Right atrium auricular region (tissue), 2 donors: ENCODE measurements around the gene HOGA1. TPM values are rescaled to one million over a fixed set of nuclear protein-coding genes. Genes with fewer than 3 reads are reported as not detected.

Source experiments
- DNase-seq: peaks from one replicate; pipeline ENCODE4 v3.0.0-alpha.2; 2019; ENCODE audit warnings: low spot score
- H3K27ac ChIP-seq, 2 donors: fragments of 200-600 bp; sonication (generic); 1 replicate in 1 of 2; 2 replicates in 1 of 2; pipeline ENCODE4 v1.5.1; 2016 to 2019
- H3K27me3 ChIP-seq, 2 donors: fragments of 200-600 bp; sonication (generic); one replicate each; pipeline versions ENCODE4 v1.5.1 to v1.6.0; 2017 to 2019
- H3K36me3 ChIP-seq: fragments of 200-600 bp; sonication (generic); one replicate; pipeline ENCODE4 v1.5.1; 2016
- H3K4me1 ChIP-seq, 2 donors: fragments of 200-600 bp; sonication (generic); one replicate each; pipeline versions ENCODE4 v1.5.1 to v1.6.0; 2017 to 2019
- H3K4me3 ChIP-seq, 2 donors: fragments of 200-600 bp; sonication (generic); 1 replicate in 1 of 2; 2 replicates in 1 of 2; pipeline ENCODE4 v1.5.1; 2017 to 2019; ENCODE audit warnings: mild to moderate bottlenecking in 1 of 2, moderate library complexity in 1 of 2
- H3K9me3 ChIP-seq, 2 donors: fragments of 200-600 bp; sonication (generic); one replicate each; pipeline ENCODE4 v1.5.1; 2019
- total RNA-seq, 2 donors: library from RNA; depleted of rRNA; stranded (reverse); fragments of >200 nt; gene quantifications; one replicate each; pipeline ENCODE4 v1.1.0, GENCODE V29; 2016
- TF ChIP-seq, protein P1 (sequence below), 2 donors: fragments of 200-600 bp; sonication (generic); IDR thresholded peaks; one replicate each; pipeline ENCODE4 v1.5.1; 2019; ENCODE audit warnings: antibody characterized with exemption in 2 of 2

The HOGA1 gene
- total RNA-seq, 2 donors from 2014 or later = 17.6 to 25.6 TPM

DNA sequence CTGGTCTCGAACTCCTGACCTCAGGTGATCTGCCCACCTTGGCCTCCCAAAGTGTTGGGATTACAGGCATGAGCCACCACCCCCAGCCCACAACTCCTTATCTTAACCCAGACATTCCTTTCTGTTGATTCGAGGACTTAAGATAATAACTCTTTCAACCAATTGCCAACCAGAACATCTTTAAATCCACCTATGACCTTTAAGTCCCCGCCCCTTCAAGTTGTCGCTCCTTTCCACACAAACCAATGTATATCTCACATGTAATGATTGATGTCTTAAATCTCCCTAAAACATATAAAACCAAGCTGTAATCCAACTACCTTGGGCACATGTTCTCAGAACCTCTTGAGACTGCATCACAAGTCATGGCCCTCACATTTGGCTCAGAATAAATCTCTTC is 19.4 kb upstream of the HOGA1 start:
- Histone ChIP-seq H3K36me3 (peaks cover 19% of the 10 kb centered on the region), H3K4me1 (no peaks in the 10 kb centered on the region), H3K9me3 (no peaks in the 10 kb centered on the region), H3K4me3 (no peak overlapping the region), H3K27me3 (no peaks in the 10 kb centered on the region), H3K27ac (no peak overlapping the region)
- TF ChIP-seq, protein P1, sequence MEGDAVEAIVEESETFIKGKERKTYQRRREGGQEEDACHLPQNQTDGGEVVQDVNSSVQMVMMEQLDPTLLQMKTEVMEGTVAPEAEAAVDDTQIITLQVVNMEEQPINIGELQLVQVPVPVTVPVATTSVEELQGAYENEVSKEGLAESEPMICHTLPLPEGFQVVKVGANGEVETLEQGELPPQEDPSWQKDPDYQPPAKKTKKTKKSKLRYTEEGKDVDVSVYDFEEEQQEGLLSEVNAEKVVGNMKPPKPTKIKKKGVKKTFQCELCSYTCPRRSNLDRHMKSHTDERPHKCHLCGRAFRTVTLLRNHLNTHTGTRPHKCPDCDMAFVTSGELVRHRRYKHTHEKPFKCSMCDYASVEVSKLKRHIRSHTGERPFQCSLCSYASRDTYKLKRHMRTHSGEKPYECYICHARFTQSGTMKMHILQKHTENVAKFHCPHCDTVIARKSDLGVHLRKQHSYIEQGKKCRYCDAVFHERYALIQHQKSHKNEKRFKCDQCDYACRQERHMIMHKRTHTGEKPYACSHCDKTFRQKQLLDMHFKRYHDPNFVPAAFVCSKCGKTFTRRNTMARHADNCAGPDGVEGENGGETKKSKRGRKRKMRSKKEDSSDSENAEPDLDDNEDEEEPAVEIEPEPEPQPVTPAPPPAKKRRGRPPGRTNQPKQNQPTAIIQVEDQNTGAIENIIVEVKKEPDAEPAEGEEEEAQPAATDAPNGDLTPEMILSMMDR (IDR thresholded peaks at IDR 0.05) = no peak
- DNase-seq = no peak

DNA sequence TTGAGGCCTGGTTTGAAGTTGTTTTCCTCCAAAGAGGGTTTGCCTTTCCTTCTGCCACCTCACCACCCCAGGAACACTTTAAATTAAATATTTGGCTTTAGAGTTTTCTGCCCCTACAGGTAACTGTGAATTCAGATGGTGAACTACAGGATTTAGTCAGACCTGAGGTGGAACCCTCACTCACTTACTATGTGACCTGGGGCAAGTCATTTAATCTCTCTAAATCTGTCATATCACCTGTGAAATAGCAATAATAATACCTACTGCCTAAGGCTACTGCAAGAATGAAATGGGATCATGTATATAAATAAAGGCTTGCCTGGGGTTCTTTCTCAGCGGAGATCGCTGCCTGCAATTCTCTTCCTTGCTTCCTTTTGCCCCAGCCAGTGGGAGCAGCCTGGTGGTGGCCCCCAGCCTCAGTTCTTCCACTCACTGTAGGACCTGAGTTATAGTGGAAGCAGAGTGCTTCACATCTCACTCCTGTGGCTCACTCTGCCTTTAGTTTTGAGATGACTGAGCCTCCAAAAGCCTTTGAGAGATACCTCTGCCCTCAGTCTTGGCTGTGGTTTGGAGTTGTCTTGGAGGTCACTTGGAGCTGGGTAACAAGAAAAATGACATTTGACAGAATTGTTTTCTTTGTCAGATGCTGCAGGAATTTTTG is 17.7 kb upstream of the HOGA1 start:
- no peaks in the 10 kb centered on the region for H3K27me3 ChIP-seq
- TF ChIP-seq, protein P1 (IDR thresholded peaks at IDR 0.05) = no peak
- no peaks in the 10 kb centered on the region for H3K4me1 ChIP-seq
- no peaks in the 10 kb centered on the region for H3K9me3 ChIP-seq
- no peak overlapping the region for H3K27ac ChIP-seq
- DNase-seq = no peak
- H3K4me3 ChIP-seq = no peak overlapping the region
- peaks cover 33% of the 10 kb centered on the region for H3K36me3 ChIP-seq

DNA sequence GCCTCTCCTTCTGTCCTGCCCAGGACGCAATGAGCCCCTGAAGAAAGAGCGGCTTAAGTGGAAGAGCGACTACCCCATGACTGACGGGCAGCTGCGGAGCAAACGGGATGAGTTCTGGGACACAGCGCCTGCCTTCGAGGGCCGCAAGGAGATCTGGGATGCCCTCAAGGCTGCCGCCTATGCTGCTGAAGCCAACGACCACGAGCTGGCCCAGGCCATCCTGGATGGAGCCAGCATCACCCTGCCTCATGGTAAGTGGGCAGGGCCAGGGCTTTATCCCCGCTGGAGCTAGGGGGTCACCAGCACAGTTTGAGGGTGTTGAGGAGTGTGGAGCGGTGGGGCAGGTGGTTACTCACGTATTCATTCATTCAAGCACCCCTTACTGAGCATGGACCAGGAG is 16.3 kb upstream of the HOGA1 start:
- Histone ChIP-seq H3K4me3 (no peak overlapping the region), H3K4me1 (peaks cover 0 to 13% of the 10 kb centered on the region in 2 donors), H3K36me3 (peaks cover 33% of the 10 kb centered on the region), H3K27ac (no peak overlapping the region), H3K9me3 (no peaks in the 10 kb centered on the region), H3K27me3 (no peaks in the 10 kb centered on the region)
- DNase-seq = no peak
- TF ChIP-seq, protein P1 (IDR thresholded peaks at IDR 0.05) = no peak

DNA sequence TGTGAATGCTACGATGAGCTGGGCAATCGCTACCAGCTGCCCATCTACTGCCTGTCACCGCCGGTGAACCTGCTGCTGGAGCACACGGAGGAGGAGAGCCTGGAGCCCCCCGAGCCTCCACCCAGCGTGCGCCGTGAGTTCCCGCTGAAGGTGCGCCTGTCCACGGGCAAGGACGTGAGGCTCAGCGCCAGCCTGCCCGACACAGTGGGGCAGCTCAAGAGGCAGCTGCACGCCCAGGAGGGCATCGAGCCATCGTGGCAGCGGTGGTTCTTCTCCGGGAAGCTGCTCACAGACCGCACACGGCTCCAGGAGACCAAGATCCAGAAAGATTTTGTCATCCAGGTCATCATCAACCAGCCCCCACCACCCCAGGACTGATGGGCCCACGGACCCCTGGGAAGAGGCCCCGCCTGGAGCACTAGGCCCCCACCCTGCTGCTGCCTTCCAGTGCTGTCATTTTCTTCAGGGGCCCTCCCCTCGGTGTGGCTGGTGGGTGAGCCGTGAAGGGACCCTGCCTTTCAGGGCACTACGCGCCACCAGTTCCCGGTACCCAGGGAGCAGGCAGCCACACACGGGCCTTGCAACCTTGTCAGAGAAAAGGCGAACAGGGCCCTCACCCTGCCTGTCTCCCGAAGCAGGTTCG is 13.9 kb upstream of the HOGA1 start:
- no peaks in the 10 kb centered on the region for H3K27me3 ChIP-seq
- no peak overlapping the region for H3K27ac ChIP-seq
- no peak overlapping the region for H3K4me3 ChIP-seq
- DNase-seq = no peak
- TF ChIP-seq, protein P1 (IDR thresholded peaks at IDR 0.05) = no peak
- H3K4me1 ChIP-seq = peaks cover 0 to 31% of the 10 kb centered on the region in 2 donors
- H3K36me3 ChIP-seq = peaks cover 33% of the 10 kb centered on the region
- no peaks in the 10 kb centered on the region for H3K9me3 ChIP-seq

DNA sequence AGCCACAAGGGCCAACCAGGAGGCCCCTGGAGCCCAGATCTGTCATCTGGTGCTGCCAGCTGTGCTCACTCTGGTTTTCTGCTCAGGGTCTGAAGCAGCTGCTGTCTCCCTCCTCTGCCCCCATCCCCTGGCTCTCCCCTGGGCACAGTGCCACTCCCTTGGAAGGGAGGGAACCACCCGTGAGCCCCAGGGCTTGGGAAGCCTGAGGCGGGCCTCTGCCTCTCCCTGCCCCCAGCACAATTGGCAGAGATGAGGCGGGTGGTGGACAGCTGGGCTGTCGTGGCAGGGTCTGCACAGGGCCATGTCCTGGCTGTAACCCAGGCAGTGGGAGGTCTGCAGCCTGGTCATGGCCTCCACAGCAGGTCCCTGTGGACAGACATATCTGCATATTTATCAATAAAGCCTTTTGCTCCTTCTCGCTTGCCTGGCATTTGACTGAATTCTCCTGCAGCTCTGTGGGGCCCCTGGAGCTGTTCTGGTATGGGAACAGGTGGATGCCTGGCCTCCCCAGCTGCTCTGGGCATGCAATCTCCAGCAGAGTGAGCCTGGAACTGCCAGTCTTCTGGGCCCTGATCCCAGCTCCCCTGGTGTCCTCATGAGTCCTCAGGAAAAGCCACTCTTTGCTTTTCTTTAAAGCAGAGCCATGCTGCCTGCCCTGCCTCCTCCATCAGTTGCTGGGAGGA is 13.3 kb upstream of the HOGA1 start:
- TF ChIP-seq, protein P1 (IDR thresholded peaks at IDR 0.05) = no peak
- no peak for DNase-seq
- no peak overlapping the region for H3K4me3 ChIP-seq
- H3K4me1 ChIP-seq = peaks cover 0 to 33% of the 10 kb centered on the region in 2 donors
- no peaks in the 10 kb centered on the region for H3K27me3 ChIP-seq
- peaks cover 33% of the 10 kb centered on the region for H3K36me3 ChIP-seq
- H3K27ac ChIP-seq = peak overlapping the region in 1 of 2 donors; percentile 95
- H3K9me3 ChIP-seq = no peaks in the 10 kb centered on the region
